Aorta (tissue), 5 donors: ENCODE results near the gene OSMR. TPM values are rescaled to one million over a fixed set of nuclear protein-coding genes. Genes with fewer than 3 reads are reported as not detected.
A peak's percentile ranks its signal among the peaks of the same experiment; 100 is the strongest.
"Not testable (repeated sequence)": the region's sequence is repeated elsewhere in the genome, so short reads cannot be mapped to it uniquely, and the experiment has no call there.

Source experiments
- ATAC-seq: fragments of 200-7000 bp; cut with Tn5 transposase; one replicate; pipeline ENCODE4 v1.9.1; 2022; ENCODE audit warnings: moderate library complexity; ENCODE audit not compliant: low FRiP score
- DNase-seq, 2 donors: peaks; one replicate each; pipeline ENCODE4 v3.0.0-alpha.2; 2020
- H3K27ac ChIP-seq, 2 donors: one replicate each; pipeline ENCODE4 v1.5.1; 2013; ENCODE audit warnings: low read length in 2 of 2, mild to moderate bottlenecking in 2 of 2, moderate library complexity in 2 of 2, control low read depth in 1 of 2, inconsistent platforms in 1 of 2, low read depth in 1 of 2
- H3K27me3 ChIP-seq, 2 donors: one replicate each; pipeline ENCODE4 v1.6.1; 2013; ENCODE audit warnings: control low read depth in 1 of 2, low read length in 1 of 2, mild to moderate bottlenecking in 1 of 2, moderate library complexity in 1 of 2; ENCODE audit not compliant: insufficient read depth in 2 of 2, control insufficient read depth in 1 of 2
- H3K36me3 ChIP-seq, 2 donors: one replicate each; pipeline ENCODE4 v1.6.1; 2013; ENCODE audit warnings: control low read depth in 1 of 2, low read length in 1 of 2, mild to moderate bottlenecking in 1 of 2; ENCODE audit not compliant: insufficient read depth in 2 of 2, control insufficient read depth in 1 of 2
- H3K4me1 ChIP-seq, 2 donors: one replicate each; pipeline ENCODE4 v1.6.1; 2013; ENCODE audit warnings: low read length in 2 of 2, control low read depth in 1 of 2, mild to moderate bottlenecking in 1 of 2, moderate library complexity in 1 of 2; ENCODE audit not compliant: insufficient read depth in 2 of 2, control insufficient read depth in 1 of 2
- H3K4me3 ChIP-seq, 2 donors: one replicate each; pipeline ENCODE4 v1.5.1; 2013; ENCODE audit warnings: low read length in 2 of 2, control low read depth in 1 of 2, mild to moderate bottlenecking in 1 of 2
- H3K9me3 ChIP-seq: one replicate; pipeline ENCODE4 v1.6.1; 2013; ENCODE audit warnings: mild to moderate bottlenecking, low read length; ENCODE audit not compliant: control insufficient read depth
- WGBS, 2 donors: extraction: QIAGEN DNeasy Blood & Tissue Kit; methylation state at CpG; one replicate each; pipeline ENCODE4 v1.1.7; 2013; 5-methylcytosine and 5-hydroxymethylcytosine counted together
- intact Hi-C, 2 donors: fragments of 100-400 bp; cut with DNase I; formaldehyde crosslinking; loops; one replicate each; pipeline versions ENCODE4 v1.14.2 to v1.15.0; 2022
- polyA plus RNA-seq, 2 donors: library from polyadenylated mRNA; stranded (reverse); fragments of 200-250 nt; gene quantifications; one replicate each; pipeline ENCODE4 v1.2.3, GENCODE V29; 2013
- total RNA-seq, 2 donors: library from RNA; stranded (reverse); fragmentation: NEBNext Ultra II Directional; extraction: Animal tissue kit (Norgen Biotek cat#: 25700); gene quantifications; one replicate each; pipeline ENCODE4 v1.2.1, GENCODE V29; 2021
- donor health status: healthy with polysubstance abuse.
- donor health status: Bipolar disorder and iron deficiency.
- donor health status: DM: no; HTN: no; CAD: no.
- donor health status: DM: no; HTN: no; CAD: no.
- donor health status: DM: yes; HTN: yes; CAD: no.

The OSMR gene
- total and polyA plus RNA-seq, 4 donors: 4.6 to 164 (median 93.1) TPM

DNA sequence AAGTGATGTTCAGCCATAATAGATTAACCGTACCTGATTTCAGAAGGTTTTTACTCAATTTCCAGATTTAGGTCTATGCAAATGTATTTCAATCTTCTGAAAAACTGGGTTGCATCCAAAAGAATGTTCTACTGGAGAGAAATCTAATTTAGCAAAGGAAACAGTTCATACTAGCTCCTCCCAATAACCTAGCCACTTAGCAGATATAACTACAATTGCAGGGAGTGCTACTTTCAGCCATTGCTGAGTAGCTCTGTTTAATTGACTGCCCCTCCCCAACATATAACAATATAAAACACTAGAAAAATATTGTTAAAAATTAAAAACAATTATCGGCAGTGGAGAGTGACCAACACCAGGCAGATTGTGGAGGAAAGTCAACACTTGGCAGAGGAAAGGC, 7.9 kb upstream of the OSMR start:
- DNase-seq (no peak), ATAC-seq (no peak)
- Histone ChIP-seq H3K9me3 (no peaks in the 10 kb centered on the region), H3K4me3 (no peak overlapping the region), H3K27ac (no peak overlapping the region), H3K4me1 (peaks cover 0 to 4% of the 10 kb centered on the region in 2 donors), H3K36me3 (no peaks in the 10 kb centered on the region), H3K27me3 (no peaks in the 10 kb centered on the region)
- intact Hi-C loops: no loop called here
- WGBS, 2 donors: 70 to 92% methylated on average over 2 of the region's 2 CpGs

DNA sequence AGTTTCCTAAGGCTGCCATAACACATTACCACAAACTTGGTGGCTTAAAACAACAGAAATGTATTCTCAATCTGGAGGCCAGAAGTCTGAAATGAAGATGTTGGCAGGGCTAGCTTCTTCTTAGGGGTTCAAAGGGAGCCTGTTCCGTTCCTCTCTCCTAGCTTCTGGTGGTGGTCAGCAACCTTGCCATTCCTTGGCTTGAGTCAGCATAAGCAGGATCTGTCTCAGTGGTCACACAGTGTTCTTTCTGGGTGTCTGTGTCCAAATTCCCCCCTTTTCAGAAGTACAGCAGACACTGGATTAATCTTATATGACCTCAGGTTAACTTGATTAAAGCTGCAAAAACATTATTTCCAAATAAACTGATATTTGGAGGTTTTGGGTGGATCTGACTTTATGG, 2.1 kb upstream of the OSMR start:
- Histone ChIP-seq H3K4me1 (peaks cover 0 to 8% of the 10 kb centered on the region in 2 donors), H3K27ac (peak overlapping the region in 1 of 2 donors; percentile 12), H3K36me3 (no peaks in the 10 kb centered on the region), H3K9me3 (no peaks in the 10 kb centered on the region), H3K27me3 (no peaks in the 10 kb centered on the region), H3K4me3 (no peak overlapping the region)
- no peak for ATAC-seq
- intact Hi-C loops: no loop called here
- no peak for DNase-seq
- WGBS, 2 donors: 96% methylated on average over 1 of the region's 1 CpG

DNA sequence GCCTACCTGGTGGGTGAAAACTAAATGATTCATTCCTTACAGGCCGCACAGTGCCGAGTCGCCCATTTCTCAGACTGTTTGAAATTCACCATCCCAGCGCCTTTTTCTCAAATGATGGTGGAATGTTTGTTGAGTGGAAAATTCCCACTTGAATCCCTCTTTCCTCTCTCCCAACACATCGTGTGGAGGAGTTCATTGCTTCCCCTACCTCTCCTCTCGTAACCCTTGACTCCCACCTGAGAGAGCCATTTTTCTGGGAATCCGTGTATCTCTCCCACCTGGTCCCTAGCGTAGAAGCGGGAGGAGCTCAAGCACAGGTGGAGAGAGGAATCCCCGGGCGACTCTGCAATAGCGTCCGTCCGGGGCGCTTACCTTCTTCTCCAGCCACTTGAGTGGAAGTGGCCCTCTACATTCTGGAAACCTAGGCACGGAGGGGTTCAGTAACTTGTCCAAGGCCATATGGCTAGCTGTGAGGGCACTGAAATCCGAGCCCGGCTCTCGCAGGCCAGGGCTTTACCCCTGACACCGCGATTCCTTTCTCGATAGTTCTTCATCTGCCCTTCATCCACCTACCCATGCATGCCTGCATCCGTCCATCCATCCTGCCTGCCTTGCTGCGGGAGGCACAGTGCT, 683 bp downstream of the OSMR start:
- Histone ChIP-seq H3K36me3 (peaks cover 0 to 2% of the 10 kb centered on the region in 2 donors), H3K27ac (peak overlapping the region; percentile 3 to 95), H3K9me3 (no peaks in the 10 kb centered on the region), H3K4me3 (peak overlapping the region; percentile 46 to 66), H3K4me1 (peaks cover 0 to 8% of the 10 kb centered on the region in 2 donors), H3K27me3 (no peaks in the 10 kb centered on the region)
- 16 to 23% methylated on average over 24 of the region's 24 CpGs for WGBS, 2 donors
- intact Hi-C loops: loop anchor here in 1 of 2 donors (5.0 kb wide), 1 partner anchor 226 kb away; the partner anchor contains the start of gene RICTOR
- ATAC-seq: no peak
- no peak for DNase-seq

DNA sequence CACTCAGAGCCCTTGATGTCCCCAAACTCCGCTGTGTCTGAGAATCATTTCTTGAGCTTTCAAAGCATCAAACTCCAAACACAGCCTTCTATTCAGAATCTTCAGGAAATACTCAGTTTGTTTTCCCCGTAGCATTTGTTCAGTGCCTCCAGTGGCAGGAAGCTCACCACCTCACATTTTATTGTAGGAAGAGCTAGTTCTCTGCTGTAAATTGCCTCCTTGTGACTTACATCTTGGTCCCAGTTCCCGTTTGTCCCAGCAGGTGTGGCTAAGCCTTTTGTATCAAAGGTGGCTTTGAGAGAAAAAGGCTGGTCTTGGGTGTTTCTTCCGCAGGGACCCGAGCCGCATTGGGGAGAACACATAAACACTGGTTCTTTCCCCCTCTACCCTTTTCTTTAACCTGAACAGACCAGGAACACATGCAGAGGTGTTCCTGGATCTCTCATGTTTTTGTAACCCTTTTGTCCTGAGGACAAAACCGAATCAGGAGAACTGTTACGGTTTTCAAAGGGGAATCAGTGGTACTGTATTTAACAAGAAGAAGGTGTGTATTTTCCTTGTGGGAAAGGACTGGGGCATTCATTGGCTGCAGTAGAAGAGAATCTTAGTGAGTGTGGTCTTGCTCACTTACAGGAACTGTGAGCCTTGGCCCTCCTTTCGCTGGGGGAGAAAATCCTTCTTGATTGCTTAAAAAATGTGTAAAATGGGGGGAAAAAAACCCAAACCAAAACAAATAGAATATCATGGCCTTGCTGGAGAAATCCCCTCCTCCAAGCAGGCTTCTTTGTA, 1.9 kb downstream of the OSMR start:
- Histone ChIP-seq H3K4me3 (peak overlapping the region; percentile 46 to 60), H3K9me3 (no peaks in the 10 kb centered on the region), H3K36me3 (peaks cover 0 to 2% of the 10 kb centered on the region in 2 donors), H3K27me3 (no peaks in the 10 kb centered on the region), H3K4me1 (peaks cover 0 to 8% of the 10 kb centered on the region in 2 donors), H3K27ac (peak overlapping the region in 1 of 2 donors; percentile 76)
- 66 to 67% methylated on average over 9 of the region's 9 CpGs for WGBS, 2 donors
- DNase-seq (no peak), ATAC-seq (no peak)
- intact Hi-C loops: loop anchor here in 1 of 2 donors (5.0 kb wide), 1 partner anchor 225 kb away; the partner anchor contains the start of gene RICTOR

DNA sequence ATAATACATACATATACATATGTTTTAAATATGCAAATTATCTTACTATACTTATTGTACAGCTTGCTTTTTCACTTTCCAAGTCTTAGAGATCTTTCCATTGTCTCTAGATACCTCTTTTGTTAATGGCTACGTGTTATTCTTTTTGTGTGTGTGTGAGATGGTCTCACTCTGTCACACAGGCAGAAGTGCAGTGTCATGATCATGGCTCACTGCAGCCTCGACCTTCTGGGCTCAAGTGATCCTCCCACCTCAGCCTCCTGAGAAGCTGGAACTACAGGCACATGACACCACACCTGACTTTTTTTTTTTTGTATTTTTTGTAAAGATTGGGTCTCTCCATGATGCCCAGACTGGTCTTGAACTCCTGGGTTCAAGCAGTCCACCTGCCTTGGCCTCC, 2.8 kb downstream of the OSMR start:
- H3K27ac ChIP-seq: no peak overlapping the region
- intact Hi-C loops: loop anchor here in 1 of 2 donors (5.0 kb wide), 1 partner anchor 224 kb away; the partner anchor contains the start of gene RICTOR
- H3K27me3 ChIP-seq: no peaks in the 10 kb centered on the region

DNA sequence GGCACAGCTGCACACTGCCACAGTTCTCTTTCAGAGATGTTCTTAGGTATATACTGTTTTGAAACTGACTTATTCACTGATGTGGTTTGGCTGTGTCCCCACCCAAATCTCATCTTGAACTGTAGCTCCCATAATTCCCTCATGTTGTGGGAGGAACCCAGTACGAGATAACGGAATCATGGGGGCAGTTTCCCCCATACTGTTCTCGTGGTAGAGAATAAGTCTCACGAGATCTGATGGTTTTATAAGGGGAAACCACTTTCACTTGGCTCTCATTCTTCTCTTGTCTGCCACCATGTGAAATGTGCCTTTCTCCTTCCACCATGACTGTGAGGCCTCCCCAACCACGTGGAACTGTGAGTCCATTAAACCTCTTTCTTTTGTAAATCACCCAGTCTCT, 5.8 kb downstream of the OSMR start:
- H3K4me3 ChIP-seq, H3K27ac ChIP-seq, H3K36me3 ChIP-seq, ATAC-seq, H3K9me3 ChIP-seq, H3K4me1 ChIP-seq, H3K27me3 ChIP-seq, DNase-seq, intact Hi-C loops: not testable (repeated sequence)
- WGBS, 2 donors: 80 to 89% methylated on average over 5 of the region's 5 CpGs

More for the DNA sequence above, 2.8 kb downstream of the OSMR start:
- peaks cover 0 to 8% of the 10 kb centered on the region in 2 donors for H3K4me1 ChIP-seq
- H3K9me3 ChIP-seq: no peaks in the 10 kb centered on the region
- H3K4me3 ChIP-seq: no peak overlapping the region
- ATAC-seq: no peak
- WGBS, 2 donors: 86 to 90% methylated on average over 2 of the region's 2 CpGs
- H3K36me3 ChIP-seq: peaks cover 0 to 2% of the 10 kb centered on the region in 2 donors
- DNase-seq: no peak

DNA sequence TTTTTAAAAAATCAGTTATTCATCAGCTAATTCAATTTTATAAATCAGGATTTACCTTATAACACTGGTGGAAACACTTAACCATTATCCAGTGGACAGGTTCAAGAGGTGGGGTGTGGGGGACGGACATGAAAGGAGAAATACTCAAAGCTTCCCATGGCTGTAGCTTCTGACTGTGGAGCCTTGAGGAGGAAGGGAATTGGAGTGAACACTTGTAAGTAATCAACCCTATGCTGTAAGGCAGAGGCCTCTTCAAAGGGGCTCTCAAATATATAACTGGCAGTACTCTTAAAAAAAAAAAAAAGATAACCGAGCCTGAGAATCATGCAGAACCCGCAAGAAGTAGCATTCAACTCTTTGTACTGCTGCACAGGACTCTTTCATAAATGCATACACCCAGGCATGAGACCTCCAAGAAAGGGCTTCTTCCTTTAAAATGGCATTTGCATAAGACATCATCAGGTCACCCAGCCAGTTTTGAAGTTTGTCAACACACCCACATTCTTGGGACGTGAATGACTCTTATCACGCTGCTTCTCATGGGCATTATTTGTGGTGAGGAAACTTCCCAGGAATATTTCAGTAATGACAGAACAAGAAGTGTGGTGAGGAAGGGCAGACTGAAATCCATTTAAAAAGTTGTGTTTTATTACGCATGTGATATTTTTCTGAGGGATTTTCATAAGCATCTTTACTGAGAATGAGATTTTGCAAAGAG, 8.1 kb downstream of the OSMR start:
- WGBS, 2 donors: 67 to 68% methylated on average over 6 of the region's 6 CpGs
- no peak for ATAC-seq

DNA sequence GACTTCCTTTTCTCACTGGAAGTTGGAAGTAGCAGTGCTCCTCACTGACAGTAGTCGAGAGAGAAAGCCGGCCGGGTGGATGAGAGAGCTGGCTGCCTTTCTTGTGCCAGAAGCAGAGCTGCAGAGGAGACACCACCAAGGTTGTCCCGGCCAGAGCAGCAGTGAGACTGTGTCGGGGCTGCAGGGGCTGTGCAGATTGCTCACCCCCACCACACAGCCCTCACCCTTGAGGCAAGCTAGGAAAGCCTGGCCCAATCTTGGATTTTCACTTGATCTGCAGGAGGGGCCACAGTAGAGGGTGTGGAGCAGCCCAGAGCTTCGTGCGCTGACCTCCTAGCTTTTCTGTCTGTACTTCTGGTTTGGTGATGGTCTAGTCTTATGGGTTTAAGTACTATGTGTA, 9.1 kb downstream of the OSMR start:
- intact Hi-C loops: no loop called here
- 91 to 92% methylated on average over 7 of the region's 7 CpGs for WGBS, 2 donors
- H3K9me3 ChIP-seq: no peaks in the 10 kb centered on the region
- no peaks in the 10 kb centered on the region for H3K27me3 ChIP-seq
- no peaks in the 10 kb centered on the region for H3K4me1 ChIP-seq
- no peak overlapping the region for H3K4me3 ChIP-seq
- H3K27ac ChIP-seq: no peak overlapping the region
- ATAC-seq (no peak), DNase-seq (no peak)
- peaks cover 0 to 2% of the 10 kb centered on the region in 2 donors for H3K36me3 ChIP-seq

More for the DNA sequence above, 8.1 kb downstream of the OSMR start:
- Histone ChIP-seq H3K36me3 (peaks cover 0 to 2% of the 10 kb centered on the region in 2 donors), H3K4me3 (no peak overlapping the region), H3K27ac (no peak overlapping the region), H3K9me3 (no peaks in the 10 kb centered on the region), H3K4me1 (no peaks in the 10 kb centered on the region), H3K27me3 (no peaks in the 10 kb centered on the region)
- no peak for DNase-seq
- intact Hi-C loops: no loop called here
